Medulla oblongata (tissue), 1 donor: ENCODE data around the gene FBXW7.

Experiments
- DNase-seq: peaks from one replicate; pipeline ENCODE4 v3.0.0-alpha.2; 2015; ENCODE audit errors: extremely low spot score

Gene FBXW7

GRCh38 chr4:152334931-152335330, 201.0 kb downstream of the FBXW7 start:
- no peak for DNase-seq

- DNase-seq, result no peak
Measured at GRCh38 chr4:152331042-152331441, 204.8 kb downstream of the FBXW7 start.

GRCh38 chr4:152328582-152328981, 207.3 kb downstream of the FBXW7 start:
- no peak for DNase-seq

GRCh38 chr4:152327606-152328453, 208.1 kb downstream of the FBXW7 start:
- no peak for DNase-seq

- no peak for DNase-seq
Measured at GRCh38 chr4:152325831-152326230, 210.1 kb downstream of the FBXW7 start.

- no peak for DNase-seq
Measured at GRCh38 chr4:152323221-152323620, 212.7 kb downstream of the FBXW7 start.

- DNase-seq, result no peak
Measured at GRCh38 chr4:152322656-152323055, 213.2 kb downstream of the FBXW7 start.

- no peak for DNase-seq
Measured at GRCh38 chr4:152321923-152322322, 214.0 kb downstream of the FBXW7 start.

GRCh38 chr4:152321398-152321797, 214.5 kb downstream of the FBXW7 start:
- DNase-seq, result peak; percentile 37

- peak; percentile 20 for DNase-seq
Measured at GRCh38 chr4:152316969-152317368, 218.9 kb downstream of the FBXW7 start.

- no peak for DNase-seq
Measured at GRCh38 chr4:152310257-152310656, 225.6 kb downstream of the FBXW7 start.

- no peak for DNase-seq
Measured at GRCh38 chr4:152309418-152309817, 226.5 kb downstream of the FBXW7 start.

- no peak for DNase-seq
Measured at GRCh38 chr4:152308951-152309350, 226.9 kb downstream of the FBXW7 start.

GRCh38 chr4:152307669-152308068, 228.2 kb downstream of the FBXW7 start:
- no peak for DNase-seq

- DNase-seq, result no peak
Measured at GRCh38 chr4:152306541-152306940, 229.4 kb downstream of the FBXW7 start.

- DNase-seq, result no peak
Measured at GRCh38 chr4:152304220-152304619, 231.7 kb downstream of the FBXW7 start.

GRCh38 chr4:152301381-152301780, 234.5 kb downstream of the FBXW7 start:
- no peak for DNase-seq

- no peak for DNase-seq
Measured at GRCh38 chr4:152299553-152299952, 236.3 kb downstream of the FBXW7 start.

GRCh38 chr4:152296386-152296785, 239.5 kb downstream of the FBXW7 start:
- no peak for DNase-seq

- no peak for DNase-seq
Measured at GRCh38 chr4:152294765-152295164, 241.1 kb downstream of the FBXW7 start.

GRCh38 chr4:152294331-152294730, 241.6 kb downstream of the FBXW7 start:
- peak; percentile 7 for DNase-seq

GRCh38 chr4:152293527-152293926, 242.4 kb downstream of the FBXW7 start:
- no peak for DNase-seq

- DNase-seq, result no peak
Measured at GRCh38 chr4:152290366-152290921, 245.4 kb downstream of the FBXW7 start.
